Left renal cortex interstitium (tissue), 4 donors: ENCODE results near the gene TBKBP1. TPM values are rescaled to one million over a fixed set of nuclear protein-coding genes. Genes with fewer than 3 reads are reported as not detected.

ENCODE experiments used
- DNase-seq, 4 donors: peaks; one replicate each; pipeline ENCODE4 v3.0.0-alpha.2; 2013; ENCODE audit warnings: low read depth in 4 of 4, low spot score in 2 of 4, missing footprints in 1 of 4
- polyA plus RNA-seq, 4 donors: library from polyadenylated mRNA; unstranded; fragments of 120-200 nt; gene quantifications; one replicate each; pipeline ENCODE4 v1.2.1, GENCODE V29; 2013; ENCODE audit not compliant: insufficient read length in 4 of 4

The TBKBP1 gene
- polyA plus RNA-seq, 4 donors, result 22.3 to 36.7 (median 30.5) TPM

GRCh38 chr17:47751471-47751870 is 57.5 kb downstream of the TBKBP1 start:
- DNase-seq, result no peak

DNA sequence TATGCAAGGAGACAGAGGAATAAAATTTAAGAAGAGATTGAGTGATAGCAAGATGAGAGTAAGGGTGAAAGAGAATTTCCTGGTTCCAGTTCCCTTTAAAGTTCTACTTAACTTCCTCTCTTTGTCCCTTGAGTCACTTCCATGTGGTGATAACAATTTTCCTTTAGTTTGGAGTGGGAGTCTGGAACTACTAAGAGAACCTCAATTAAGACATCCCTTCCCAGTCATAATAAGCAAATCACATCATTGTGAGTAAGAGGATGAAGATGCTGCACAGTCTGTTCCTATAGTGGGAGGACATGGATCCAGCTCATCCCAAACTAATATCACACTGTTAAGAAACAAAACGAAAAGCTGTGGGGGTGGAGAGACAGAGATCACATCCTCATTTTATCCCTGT is 63.4 kb downstream of the TBKBP1 start:
- DNase-seq, result no peak

DNA sequence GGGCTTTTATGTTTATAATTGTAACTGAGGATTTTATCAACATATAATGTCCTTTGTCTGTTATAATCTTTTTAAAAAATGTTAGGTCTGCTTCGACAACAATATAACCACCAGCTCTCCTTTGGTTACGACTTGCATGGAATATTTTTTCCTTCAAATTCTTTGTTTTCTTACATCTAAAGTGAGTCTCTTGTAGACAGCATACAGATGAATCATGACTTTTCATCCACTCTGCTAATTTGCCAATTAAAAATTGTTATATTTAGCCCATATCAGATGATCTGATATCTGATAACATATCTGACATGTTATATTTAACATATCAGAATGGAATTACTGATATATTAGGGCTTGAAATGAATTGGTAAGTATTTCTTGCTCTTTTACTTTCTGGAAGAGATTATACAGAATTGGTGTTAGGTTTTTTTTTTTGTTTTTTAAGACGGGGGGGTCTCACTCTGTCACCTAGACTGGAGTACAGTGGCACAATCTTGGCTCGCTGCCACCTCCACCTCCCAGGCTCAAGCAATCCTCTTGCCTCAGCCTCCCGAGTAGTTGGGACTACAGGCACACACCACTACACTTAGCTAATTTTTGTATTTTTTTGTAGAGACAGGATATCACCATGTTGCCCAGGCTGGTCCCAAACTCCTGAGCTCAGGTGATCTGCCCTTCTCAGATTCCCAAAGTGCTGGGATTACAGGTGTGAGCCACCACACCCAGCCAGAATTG is 66.6 kb downstream of the TBKBP1 start:
- DNase-seq, result no peak

Other genes starting within 250 kb of the TBKBP1 start
- gene NPEPPS, start 163.1 kb upstream of the TBKBP1 start, polyA plus RNA-seq, result 100 to 1,000 TPM; 104 to 223 (median 161) TPM
- gene KPNB1, start 44.2 kb upstream of the TBKBP1 start, polyA plus RNA-seq, result 100 to 1,000 TPM; 220 to 256 (median 244) TPM
- under 1 TPM; 0.03 to 0.21 (median 0.13) TPM for gene TBX21, start 39.1 kb downstream of the TBKBP1 start, polyA plus RNA-seq
- 10 to 100 TPM; 10.9 to 17.3 (median 14.0) TPM for gene OSBPL7, start 127.6 kb downstream of the TBKBP1 start, polyA plus RNA-seq
- 10 to 100 TPM; 52.1 to 55.6 (median 53.4) TPM for gene MRPL10, start 137.4 kb downstream of the TBKBP1 start, polyA plus RNA-seq
- 1 to 10 TPM; 1.7 to 3.7 (median 2.7) TPM for gene LRRC46, start 137.5 kb downstream of the TBKBP1 start, polyA plus RNA-seq
- 10 to 100 TPM; 48.7 to 82.3 (median 56.0) TPM for gene SCRN2, start 147.1 kb downstream of the TBKBP1 start, polyA plus RNA-seq
- 1 to 10 TPM; 2.3 to 3.8 (median 3.0) TPM for gene SP6, start 157.0 kb downstream of the TBKBP1 start, polyA plus RNA-seq
- gene SP2, start 202.1 kb downstream of the TBKBP1 start, polyA plus RNA-seq, result 10 to 100 TPM; 21.6 to 26.2 (median 24.3) TPM
- gene PNPO, start 247.4 kb downstream of the TBKBP1 start, polyA plus RNA-seq, result 10 to 100 TPM; 21.0 to 22.6 (median 21.6) TPM